ENCODE data around the gene SBF1. TPM values are rescaled to one million over a fixed set of nuclear protein-coding genes. Genes with fewer than 3 reads are reported as not detected.

SBF1 gene
- total RNA-seq, 1 donor from 2014 or later = 123 TPM

DNA sequence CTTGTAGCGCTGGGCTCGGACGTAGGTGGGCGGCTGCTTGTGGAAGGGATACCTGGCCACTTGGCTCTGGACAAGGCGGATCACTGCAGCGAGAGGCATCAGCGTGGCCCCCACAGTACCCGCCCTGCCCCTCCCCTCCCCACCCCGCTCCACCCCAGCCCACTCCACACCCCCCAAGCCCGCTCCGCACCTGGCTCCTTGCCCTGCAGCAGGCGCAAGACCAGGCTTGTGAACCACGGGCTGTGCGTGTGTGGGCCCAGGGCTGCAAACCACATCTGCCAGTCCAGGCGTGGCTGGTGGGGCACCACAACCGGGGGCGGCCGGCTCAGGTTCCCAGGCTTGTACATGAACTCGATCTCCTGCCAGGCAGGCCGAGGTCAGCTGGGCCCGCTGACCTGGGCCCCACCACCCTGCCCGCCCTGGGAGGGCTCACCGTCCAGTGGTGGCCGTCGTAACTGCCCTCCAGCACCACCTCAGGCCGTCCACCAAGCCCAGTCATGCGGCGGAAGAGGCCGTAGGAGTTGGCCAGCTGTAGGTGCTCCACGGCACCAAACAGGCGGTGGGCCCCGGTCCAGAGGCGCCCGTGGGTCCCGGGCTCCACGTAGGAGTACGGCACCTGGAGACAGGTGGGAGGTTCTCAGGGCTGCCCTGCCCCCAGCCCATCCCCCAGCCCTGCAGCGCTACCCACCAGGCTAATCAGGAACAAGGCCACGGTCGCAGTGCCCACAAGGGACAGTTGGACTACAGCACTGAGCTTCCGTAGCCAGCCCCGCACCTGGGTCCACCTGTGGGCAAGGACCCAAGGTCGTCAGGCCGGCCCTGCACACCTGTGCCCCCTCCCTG lies 29.8 kb upstream of the SBF1 start:
- TF ChIP-seq, protein P1, sequence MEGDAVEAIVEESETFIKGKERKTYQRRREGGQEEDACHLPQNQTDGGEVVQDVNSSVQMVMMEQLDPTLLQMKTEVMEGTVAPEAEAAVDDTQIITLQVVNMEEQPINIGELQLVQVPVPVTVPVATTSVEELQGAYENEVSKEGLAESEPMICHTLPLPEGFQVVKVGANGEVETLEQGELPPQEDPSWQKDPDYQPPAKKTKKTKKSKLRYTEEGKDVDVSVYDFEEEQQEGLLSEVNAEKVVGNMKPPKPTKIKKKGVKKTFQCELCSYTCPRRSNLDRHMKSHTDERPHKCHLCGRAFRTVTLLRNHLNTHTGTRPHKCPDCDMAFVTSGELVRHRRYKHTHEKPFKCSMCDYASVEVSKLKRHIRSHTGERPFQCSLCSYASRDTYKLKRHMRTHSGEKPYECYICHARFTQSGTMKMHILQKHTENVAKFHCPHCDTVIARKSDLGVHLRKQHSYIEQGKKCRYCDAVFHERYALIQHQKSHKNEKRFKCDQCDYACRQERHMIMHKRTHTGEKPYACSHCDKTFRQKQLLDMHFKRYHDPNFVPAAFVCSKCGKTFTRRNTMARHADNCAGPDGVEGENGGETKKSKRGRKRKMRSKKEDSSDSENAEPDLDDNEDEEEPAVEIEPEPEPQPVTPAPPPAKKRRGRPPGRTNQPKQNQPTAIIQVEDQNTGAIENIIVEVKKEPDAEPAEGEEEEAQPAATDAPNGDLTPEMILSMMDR (IDR thresholded peaks at IDR 0.05; ENCODE audit: insufficient read depth, low read length, severe bottlenecking) = no peak
- Histone ChIP-seq H3K4me3 (ENCODE audit: low read depth, low read length) (no peak overlapping the region), H3K36me3 (ENCODE audit: control insufficient read depth, insufficient read depth, low read length) (peaks cover 15% of the 10 kb centered on the region), H3K27me3 (ENCODE audit: control insufficient read depth, insufficient read depth, low read length) (no peaks in the 10 kb centered on the region)
- FAIRE-seq = no peak
- DNase-seq (ENCODE audit: low read depth) = peak; percentile 68

DNA sequence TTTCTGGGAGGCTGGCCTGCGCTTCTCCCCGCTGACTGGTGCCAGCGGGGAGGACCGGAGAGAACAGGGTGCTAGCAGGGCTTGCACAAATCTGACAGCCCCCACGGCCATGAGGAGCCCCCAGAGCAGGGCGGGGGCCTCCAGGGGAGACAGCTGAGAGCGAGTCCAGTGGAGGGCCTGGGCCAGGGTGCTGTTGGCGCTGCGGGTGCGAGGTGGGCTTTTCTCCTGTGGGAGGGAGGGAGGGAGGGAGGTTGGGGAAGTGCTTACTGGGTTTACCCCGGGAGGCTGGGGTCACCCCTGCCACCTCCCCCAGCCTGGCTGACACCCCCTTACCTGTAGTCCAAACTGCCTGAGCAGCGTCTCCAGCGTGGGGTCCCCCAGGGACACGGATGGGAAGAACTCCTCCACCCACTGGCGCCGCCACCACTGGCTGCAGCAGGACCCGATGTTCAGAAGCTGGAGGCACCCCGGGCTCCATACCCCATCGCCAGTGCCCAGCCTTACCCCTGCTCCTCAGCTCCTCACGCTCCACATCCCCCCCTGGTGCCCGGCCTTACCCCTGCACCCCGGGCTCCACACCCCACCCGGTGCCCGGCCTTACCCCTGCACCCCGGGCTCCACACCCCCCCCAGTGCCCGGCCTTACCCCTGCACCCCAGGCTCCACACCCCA lies 28.8 kb upstream of the SBF1 start:
- Histone ChIP-seq H3K4me3 (ENCODE audit: low read depth, low read length) (no peak overlapping the region), H3K27me3 (ENCODE audit: control insufficient read depth, insufficient read depth, low read length) (no peaks in the 10 kb centered on the region), H3K36me3 (ENCODE audit: control insufficient read depth, insufficient read depth, low read length) (peaks cover 15% of the 10 kb centered on the region)
- FAIRE-seq = no peak
- TF ChIP-seq, protein P1 (IDR thresholded peaks at IDR 0.05; ENCODE audit: insufficient read depth, low read length, severe bottlenecking) = peak; percentile 16
- DNase-seq (ENCODE audit: low read depth) = no peak

DNA sequence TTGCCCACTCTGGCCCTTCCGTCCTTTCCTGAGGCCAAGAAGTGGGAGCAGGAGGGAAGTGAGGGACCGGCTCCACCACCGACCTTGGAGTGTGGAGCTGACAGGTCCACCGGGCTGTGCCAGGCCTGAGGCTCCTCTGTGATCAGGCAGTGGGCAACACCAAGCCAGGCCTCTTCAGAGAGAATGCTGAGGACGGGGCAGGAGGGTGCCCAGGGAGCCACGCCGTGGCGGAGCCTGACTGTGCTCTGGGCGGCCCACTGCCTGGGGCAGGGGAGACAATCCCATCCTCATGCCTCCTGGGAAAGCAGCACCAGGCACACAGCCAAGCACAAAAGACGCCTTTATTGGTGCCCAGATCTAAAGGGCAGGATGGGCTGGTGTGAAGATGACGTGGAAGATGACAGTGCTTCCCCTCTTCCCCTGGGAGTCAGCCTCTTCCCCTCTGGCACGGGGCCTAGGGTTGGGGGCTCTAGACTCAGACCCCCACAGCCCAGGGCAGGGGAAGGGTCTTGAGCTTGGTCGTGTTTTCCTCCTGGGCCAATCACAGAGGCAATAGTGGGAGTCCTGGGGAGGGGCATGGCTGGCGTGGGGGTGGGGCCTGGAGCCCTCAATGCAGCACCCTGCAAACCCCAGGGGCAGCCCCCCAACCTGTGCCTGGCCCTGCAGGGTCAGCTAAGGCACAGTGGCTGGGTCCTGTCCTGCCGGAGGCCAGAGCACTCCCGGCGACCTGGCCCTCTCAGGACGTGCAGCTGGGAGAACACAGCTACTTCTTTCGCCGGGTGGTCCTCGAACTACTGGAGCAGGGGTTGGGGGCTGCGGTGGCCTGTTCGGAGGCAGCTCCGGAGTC lies 28.0 kb upstream of the SBF1 start:
- FAIRE-seq (no peak), DNase-seq (ENCODE audit: low read depth) (no peak)
- H3K27me3 ChIP-seq (ENCODE audit: control insufficient read depth, insufficient read depth, low read length) = no peaks in the 10 kb centered on the region
- H3K36me3 ChIP-seq (ENCODE audit: control insufficient read depth, insufficient read depth, low read length) = peaks cover 15% of the 10 kb centered on the region
- TF ChIP-seq, protein P1 (IDR thresholded peaks at IDR 0.05; ENCODE audit: insufficient read depth, low read length, severe bottlenecking) = no peak
- no peak overlapping the region for H3K4me3 ChIP-seq (ENCODE audit: low read depth, low read length)

DNA sequence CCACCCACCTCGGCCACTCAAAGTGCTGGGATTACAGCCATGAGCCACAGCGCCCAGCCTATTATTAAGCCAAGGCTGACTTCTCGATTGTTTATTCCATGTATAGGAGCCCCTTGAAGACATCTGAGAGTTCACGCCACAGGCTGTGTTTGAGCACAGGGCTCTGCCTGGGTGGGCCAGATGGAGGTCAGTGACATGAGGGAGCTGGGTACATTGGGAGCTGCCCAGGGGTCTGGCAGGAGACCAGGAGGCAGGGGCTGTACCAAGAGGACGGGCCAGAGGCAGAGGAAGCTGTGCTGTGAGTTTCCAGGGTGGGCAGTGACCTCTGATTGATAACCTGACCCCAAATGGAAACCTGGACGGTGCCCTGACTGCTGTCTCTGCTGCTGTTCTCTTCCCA lies 27.3 kb upstream of the SBF1 start:
- Histone ChIP-seq H3K36me3 (ENCODE audit: control insufficient read depth, insufficient read depth, low read length) (peaks cover 15% of the 10 kb centered on the region), H3K27me3 (ENCODE audit: control insufficient read depth, insufficient read depth, low read length) (no peaks in the 10 kb centered on the region), H3K4me3 (ENCODE audit: low read depth, low read length) (no peak overlapping the region)
- no peak for FAIRE-seq
- no peak for DNase-seq (ENCODE audit: low read depth)
- TF ChIP-seq, protein P1 (IDR thresholded peaks at IDR 0.05; ENCODE audit: insufficient read depth, low read length, severe bottlenecking) = no peak

DNA sequence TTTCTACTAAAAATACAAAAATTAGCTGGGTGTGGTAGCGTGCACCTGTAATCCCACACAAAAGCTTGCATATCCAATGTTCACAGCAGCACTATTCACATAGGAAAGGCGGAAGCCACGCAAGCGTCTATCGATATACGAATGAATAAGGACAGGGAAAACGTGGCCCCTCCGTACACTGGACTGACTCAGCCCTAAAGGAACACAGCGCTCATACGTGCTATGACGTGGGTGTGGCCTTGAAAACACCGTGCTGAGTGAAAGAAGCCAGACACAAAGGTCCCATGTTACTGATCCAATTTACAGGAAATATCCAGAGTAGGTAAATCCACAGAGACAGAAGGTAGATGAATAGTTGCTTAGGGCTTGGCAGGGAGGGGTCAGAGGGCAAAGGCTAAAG lies 25.6 kb upstream of the SBF1 start:
- DNase-seq (ENCODE audit: low read depth) = no peak
- Histone ChIP-seq H3K36me3 (ENCODE audit: control insufficient read depth, insufficient read depth, low read length) (peaks cover 10% of the 10 kb centered on the region), H3K27me3 (ENCODE audit: control insufficient read depth, insufficient read depth, low read length) (no peaks in the 10 kb centered on the region), H3K4me3 (ENCODE audit: low read depth, low read length) (no peak overlapping the region)
- TF ChIP-seq, protein P1 (IDR thresholded peaks at IDR 0.05; ENCODE audit: insufficient read depth, low read length, severe bottlenecking) = no peak
- no peak for FAIRE-seq
